Measurements from ENCODE around the gene C16orf74. TPM values are rescaled to one million over a fixed set of nuclear protein-coding genes. Genes with fewer than 3 reads are reported as not detected.

Gene C16orf74
- total and polyA plus RNA-seq, 2 of the 13 experiments (the other 11 are each of a cell fraction or from before 2014, with no cell fraction given): 0.13 to 0.29 TPM

GRCh38 chr16:85781695-85782370 is 30.9 kb upstream of the C16orf74 start (continued):
- TF ChIP-seq ATF2 (CRISPR knock-in tag; IDR thresholded peaks at IDR 0.05): no peak
- peak; percentile 31 for TF ChIP-seq RBM22 (optimal IDR thresholded peaks at IDR 0.05; ENCODE audit: low read length)
- TF ChIP-seq HOXA3 (CRISPR knock-in tag; IDR thresholded peaks at IDR 0.05): peak; percentile 69; the same call in 1 of the 2 replicates
- TF ChIP-seq MAFF (IDR thresholded peaks at IDR 0.05; ENCODE audit: low read depth, low read length): peak; percentile 84
- TF ChIP-seq ZNF292 (CRISPR knock-in tag; IDR thresholded peaks at IDR 0.05; ENCODE audit: borderline replicate concordance, low read depth): 0 out of 2 replicates have a peak, but pooled peaks have one; percentile 41
- TF ChIP-seq POGZ (CRISPR knock-in tag; IDR thresholded peaks at IDR 0.05): no peak
- TF ChIP-seq ZSCAN25 (CRISPR knock-in tag; IDR thresholded peaks at IDR 0.05): 0 out of 2 replicates have a peak, but pooled peaks have one; percentile 27
- TF ChIP-seq FOXO1 (CRISPR knock-in tag; IDR thresholded peaks at IDR 0.05): peak; percentile 34; the same call in 1 of the 2 replicates
- 0 out of 2 replicates have a peak, but pooled peaks have one; percentile 35 for TF ChIP-seq PHF21A (CRISPR knock-in tag; IDR thresholded peaks at IDR 0.05)
- TF ChIP-seq DPF2 (CRISPR knock-in tag; IDR thresholded peaks at IDR 0.05; ENCODE audit: borderline replicate concordance, low read depth): no peak
- TF ChIP-seq NR2F6 (IDR thresholded peaks at IDR 0.05): peak; percentile 59; the same call in 1 of the 2 replicates
- TF ChIP-seq NR2F6 (CRISPR knock-in tag; IDR thresholded peaks at IDR 0.05): peak; percentile 32; the same call in 1 of the 2 replicates
- no peak for TF ChIP-seq REST (IDR thresholded peaks at IDR 0.05; ENCODE audit: borderline replicate concordance in 1 of 2, low read depth in 1 of 2, low read length in 2 of 2)
- no peak for TF ChIP-seq IRF2 (CRISPR knock-in tag; IDR thresholded peaks at IDR 0.05)
- TF ChIP-seq ZNF260 (CRISPR knock-in tag; IDR thresholded peaks at IDR 0.05; ENCODE audit: borderline replicate concordance, low read depth): no peak
- TF ChIP-seq SRSF9 (IDR thresholded peaks at IDR 0.05; ENCODE audit: borderline replicate concordance, insufficient read depth, low read depth, low read length, poor library complexity, severe bottlenecking): no peak
- no peak for TF ChIP-seq ZNF737 (CRISPR knock-in tag; IDR thresholded peaks at IDR 0.05; ENCODE audit: borderline replicate concordance)
